Fibroblast of peridontal ligament (primary cell): Measurements from ENCODE around the gene ZNF630.
"Not testable (repeated sequence)": the region's sequence is repeated elsewhere in the genome, so short reads cannot be mapped to it uniquely, and the experiment has no call there.

Experiments
- DNase-seq: peaks from one replicate; pipeline ENCODE4 v3.0.0-alpha.2; 2010; ENCODE audit errors: extremely low read depth

The ZNF630 gene

GRCh38 chrX:48030237-48030636 is 41.2 kb downstream of the ZNF630 start:
- no peak for DNase-seq

- no peak for DNase-seq
Measured at GRCh38 chrX:48028091-48028490, 43.3 kb downstream of the ZNF630 start.

DNA sequence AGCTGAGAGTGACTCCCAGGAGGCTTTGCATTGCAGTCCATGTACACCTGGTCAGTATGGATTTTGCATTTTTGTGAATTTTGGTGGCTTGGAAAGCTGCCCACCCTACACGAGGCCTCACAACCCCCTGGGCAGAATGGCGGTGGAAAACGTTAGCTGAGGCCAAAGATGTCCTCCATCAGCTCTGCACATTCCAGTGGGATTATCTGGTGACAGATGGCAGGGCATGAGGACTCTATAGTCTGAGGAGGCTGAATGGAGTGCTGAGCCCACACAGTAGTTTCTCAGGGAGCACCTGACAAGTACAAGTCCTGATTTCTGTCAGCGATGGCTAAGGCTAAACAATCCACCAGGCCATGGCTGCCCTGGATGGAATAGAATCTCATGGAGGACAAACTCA is 43.9 kb downstream of the ZNF630 start:
- DNase-seq = not testable (repeated sequence)

DNA sequence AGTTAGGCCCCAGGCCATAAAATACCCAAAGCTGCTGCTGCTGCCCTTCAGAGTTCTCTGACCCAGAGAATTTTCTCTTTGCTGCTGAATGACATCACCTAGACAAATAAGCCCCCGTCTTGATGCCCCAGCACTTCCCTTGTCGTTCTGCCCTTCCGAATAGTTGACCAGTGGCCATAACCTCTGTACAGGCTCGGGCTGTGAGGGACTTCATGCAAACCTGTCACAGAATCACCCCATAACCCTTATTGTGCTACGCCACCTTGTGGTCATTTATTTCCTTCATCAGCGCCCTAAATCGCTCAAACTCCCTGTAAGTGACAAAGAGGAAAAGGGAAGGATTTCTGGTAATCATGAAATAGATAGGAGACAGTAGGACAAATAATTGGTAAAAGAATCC is 45.9 kb downstream of the ZNF630 start:
- peak; percentile 76 for DNase-seq

- DNase-seq = no peak
Measured at GRCh38 chrX:48022738-48023137, 48.7 kb downstream of the ZNF630 start.

DNA sequence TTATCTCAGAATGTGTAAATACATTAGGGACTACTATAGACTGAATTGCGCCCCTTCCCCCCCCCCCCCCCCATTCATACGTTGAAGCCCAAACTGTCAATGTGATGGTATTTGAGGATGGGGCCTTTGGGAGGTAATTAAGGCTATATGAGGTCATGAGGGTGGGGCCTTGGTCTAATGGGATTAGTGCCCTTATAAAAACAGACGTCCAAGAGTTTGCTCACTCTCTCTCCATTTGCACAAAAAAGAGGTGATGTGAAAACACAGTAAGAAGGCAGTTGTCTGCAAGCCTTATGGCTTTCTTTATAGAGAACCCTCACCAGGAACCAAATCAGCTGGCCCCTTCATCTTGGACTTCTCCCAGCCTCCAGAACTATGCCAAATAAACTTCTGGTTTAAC is 49.3 kb downstream of the ZNF630 start:
- no peak for DNase-seq

GRCh38 chrX:48021026-48021900 is 50.2 kb downstream of the ZNF630 start:
- peak; percentile 87 for DNase-seq

GRCh38 chrX:48020472-48020871 is 51.0 kb downstream of the ZNF630 start:
- DNase-seq = not testable (repeated sequence)

GRCh38 chrX:48019892-48020291 is 51.5 kb downstream of the ZNF630 start:
- DNase-seq = not testable (repeated sequence)

- not testable (repeated sequence) for DNase-seq
Measured at GRCh38 chrX:48016583-48017310, 54.7 kb downstream of the ZNF630 start.

GRCh38 chrX:48009445-48009960 is 61.9 kb downstream of the ZNF630 start:
- DNase-seq = not testable (repeated sequence)
